Measurements from ENCODE around the gene AP3S1.
"Not testable (repeated sequence)": the region's sequence is repeated elsewhere in the genome, so short reads cannot be mapped to it uniquely, and the experiment has no call there.

The AP3S1 gene

GRCh38 chr5:115815693-115816225, 26.0 kb upstream of the AP3S1 start:
- no peak overlapping the region for H3K27ac Mint-ChIP-seq
- H3K9me3 Mint-ChIP-seq, result no peaks in the 10 kb centered on the region
- ATAC-seq (no peak), DNase-seq (no peak)
- H3K27me3 Mint-ChIP-seq, result peaks cover 98% of the 10 kb centered on the region
- H3K4me1 Mint-ChIP-seq, result peaks cover 38% of the 10 kb centered on the region
- H3K4me3 Mint-ChIP-seq, result peak overlapping the region; percentile 79 to 86

- peak; percentile 46 to 50 for DNase-seq
- peak; percentile 69 for ATAC-seq
- Mint-ChIP-seq H3K4me3 (peak within 1 kb of the TSS; percentile 79 to 86), H3K9me3 (no peaks in the 10 kb centered on the region), H3K4me1 (peaks cover 34% of the 10 kb centered on the region), H3K27me3 (peaks cover 98% of the 10 kb centered on the region), H3K27ac (peak within 1 kb of the TSS in 1 of 2 donors; percentile 68)
Observed at GRCh38 chr5:115816226-115817081, 25.3 kb upstream of the AP3S1 start, which contains the start of gene CDO1. TSS of gene CDO1 (minus strand) at chr5:115816659. CDS start at chr5:115816397, 262 bp downstream.

- Mint-ChIP-seq H3K4me1 (peaks cover 34% of the 10 kb centered on the region), H3K27me3 (peaks cover 94% of the 10 kb centered on the region), H3K4me3 (no peak overlapping the region), H3K27ac (no peak overlapping the region), H3K9me3 (no peaks in the 10 kb centered on the region)
- no peak for DNase-seq
- ATAC-seq, result no peak
Observed at GRCh38 chr5:115817386-115817785, 24.3 kb upstream of the AP3S1 start.

- Mint-ChIP-seq H3K4me3 (no peak overlapping the region), H3K27ac (no peak overlapping the region), H3K27me3 (peaks cover 80% of the 10 kb centered on the region), H3K9me3 (no peaks in the 10 kb centered on the region), H3K4me1 (peaks cover 30% of the 10 kb centered on the region)
- ATAC-seq, result no peak
- no peak for DNase-seq
Observed at GRCh38 chr5:115818821-115819220, 22.9 kb upstream of the AP3S1 start.

GRCh38 chr5:115820846-115821245, 20.9 kb upstream of the AP3S1 start:
- no peak overlapping the region for H3K4me3 Mint-ChIP-seq
- H3K9me3 Mint-ChIP-seq, result peaks cover 0 to 13% of the 10 kb centered on the region in 2 donors
- no peak for DNase-seq
- H3K4me1 Mint-ChIP-seq, result peaks cover 10% of the 10 kb centered on the region
- H3K27ac Mint-ChIP-seq, result no peak overlapping the region
- H3K27me3 Mint-ChIP-seq, result peaks cover 70% of the 10 kb centered on the region
- ATAC-seq, result no peak

GRCh38 chr5:115824983-115825382, 16.8 kb upstream of the AP3S1 start:
- H3K27ac Mint-ChIP-seq, ATAC-seq, DNase-seq, H3K4me1 Mint-ChIP-seq, H3K4me3 Mint-ChIP-seq: not testable (repeated sequence)
- H3K9me3 Mint-ChIP-seq, result peaks cover 0 to 29% of the 10 kb centered on the region in 2 donors
- H3K27me3 Mint-ChIP-seq, result peaks cover 40% of the 10 kb centered on the region

GRCh38 chr5:115825948-115826347, 15.8 kb upstream of the AP3S1 start:
- Mint-ChIP-seq H3K4me3 (no peak overlapping the region), H3K4me1 (no peaks in the 10 kb centered on the region), H3K27ac (no peak overlapping the region), H3K9me3 (peaks cover 0 to 29% of the 10 kb centered on the region in 2 donors), H3K27me3 (peaks cover 30% of the 10 kb centered on the region)
- ATAC-seq, result no peak
- no peak for DNase-seq

GRCh38 chr5:115829913-115830312, 11.8 kb upstream of the AP3S1 start:
- Mint-ChIP-seq H3K4me1 (no peaks in the 10 kb centered on the region), H3K4me3 (no peak overlapping the region), H3K27ac (no peak overlapping the region), H3K9me3 (peaks cover 0 to 25% of the 10 kb centered on the region in 2 donors), H3K27me3 (peaks cover 14% of the 10 kb centered on the region)
- DNase-seq (no peak), ATAC-seq (no peak)

GRCh38 chr5:115831163-115831768, 10.5 kb upstream of the AP3S1 start:
- H3K27ac Mint-ChIP-seq, result no peak overlapping the region
- DNase-seq, result no peak

GRCh38 chr5:115835481-115835880, 6.3 kb upstream of the AP3S1 start:
- no peak overlapping the region for H3K27ac Mint-ChIP-seq
- no peak overlapping the region for H3K4me3 Mint-ChIP-seq
- H3K9me3 Mint-ChIP-seq, result no peaks in the 10 kb centered on the region
- peaks cover 29% of the 10 kb centered on the region for H3K4me1 Mint-ChIP-seq
- no peaks in the 10 kb centered on the region for H3K27me3 Mint-ChIP-seq
- ATAC-seq (no peak), DNase-seq (no peak)

More at GRCh38 chr5:115831163-115831768, 10.5 kb upstream of the AP3S1 start:
- H3K4me1 Mint-ChIP-seq, result peaks cover 6% of the 10 kb centered on the region
- peaks cover 0 to 13% of the 10 kb centered on the region in 2 donors for H3K9me3 Mint-ChIP-seq
- ATAC-seq, result no peak
- H3K4me3 Mint-ChIP-seq, result no peak overlapping the region
- H3K27me3 Mint-ChIP-seq, result peaks cover 4% of the 10 kb centered on the region

GRCh38 chr5:115838885-115839518, 2.7 kb upstream of the AP3S1 start:
- H3K27me3 Mint-ChIP-seq, result no peaks in the 10 kb centered on the region
- H3K4me1 Mint-ChIP-seq, result peaks cover 44% of the 10 kb centered on the region
- H3K4me3 Mint-ChIP-seq, result peak overlapping the region; percentile 95 to 96
- no peaks in the 10 kb centered on the region for H3K9me3 Mint-ChIP-seq
- ATAC-seq (no peak), DNase-seq (no peak)
- H3K27ac Mint-ChIP-seq, result peak overlapping the region in 1 of 2 donors; percentile 48

GRCh38 chr5:115840873-115841272, 862 bp upstream of the AP3S1 start:
- Mint-ChIP-seq H3K4me1 (peaks cover 53% of the 10 kb centered on the region), H3K9me3 (no peaks in the 10 kb centered on the region), H3K27ac (peak overlapping the region; percentile 98 to 99), H3K4me3 (peak overlapping the region; percentile 95 to 96), H3K27me3 (no peaks in the 10 kb centered on the region)
- ATAC-seq, result no peak
- no peak for DNase-seq

- Mint-ChIP-seq H3K27me3 (no peaks in the 10 kb centered on the region), H3K9me3 (no peaks in the 10 kb centered on the region), H3K4me1 (peaks cover 53% of the 10 kb centered on the region), H3K27ac (peak overlapping the region; percentile 94 to 95), H3K4me3 (peak overlapping the region; percentile 95 to 96)
- DNase-seq (no peak), ATAC-seq (peak; percentile 44)
Observed at GRCh38 chr5:115842089-115842935, 577 bp downstream of the AP3S1 start.

- H3K27ac Mint-ChIP-seq, result peak overlapping the region in 1 of 2 donors; percentile 95
- H3K4me1 Mint-ChIP-seq, result peaks cover 49% of the 10 kb centered on the region
- peak overlapping the region; percentile 95 to 96 for H3K4me3 Mint-ChIP-seq
- DNase-seq (no peak), ATAC-seq (no peak)
- H3K27me3 Mint-ChIP-seq, result no peaks in the 10 kb centered on the region
- H3K9me3 Mint-ChIP-seq, result no peaks in the 10 kb centered on the region
Observed at GRCh38 chr5:115842952-115843351, 1.2 kb downstream of the AP3S1 start.
